Suprapubic skin (tissue), 4 donors: ENCODE results near the gene MFSD11.
"Not testable (repeated sequence)": the region's sequence is repeated elsewhere in the genome, so short reads cannot be mapped to it uniquely, and the experiment has no call there.

Experiments used
- EP300 ChIP-seq: sonication (generic); formaldehyde crosslinking; IDR thresholded peaks from one replicate; pipeline ENCODE4 v1.6.1; 2017; ENCODE audit warnings: antibody characterized with exemption
- POLR2A ChIP-seq, 2 donors: fragments of 450-650 bp; IDR thresholded peaks; one replicate each; pipeline ENCODE4 v1.6.1; 2017; ENCODE audit warnings: antibody characterized with exemption in 2 of 2, mild to moderate bottlenecking in 2 of 2, moderate library complexity in 2 of 2
- POLR2AphosphoS5 ChIP-seq, 3 donors: sonication (generic); formaldehyde crosslinking; IDR thresholded peaks; one replicate each; pipeline ENCODE4 v1.6.1; 2017; ENCODE audit warnings: antibody characterized with exemption in 3 of 3
- TF ChIP-seq, protein P1 (sequence below), 2 donors: fragments of 200-600 bp in 1 of 2; fragments of 450-650 bp in 1 of 2; sonication (generic) in 1 of 2; IDR thresholded peaks; one replicate each; pipeline ENCODE4 v1.5.1; 2016 to 2019; ENCODE audit warnings: antibody characterized with exemption in 2 of 2, mild to moderate bottlenecking in 1 of 2, moderate library complexity in 1 of 2

DNA sequence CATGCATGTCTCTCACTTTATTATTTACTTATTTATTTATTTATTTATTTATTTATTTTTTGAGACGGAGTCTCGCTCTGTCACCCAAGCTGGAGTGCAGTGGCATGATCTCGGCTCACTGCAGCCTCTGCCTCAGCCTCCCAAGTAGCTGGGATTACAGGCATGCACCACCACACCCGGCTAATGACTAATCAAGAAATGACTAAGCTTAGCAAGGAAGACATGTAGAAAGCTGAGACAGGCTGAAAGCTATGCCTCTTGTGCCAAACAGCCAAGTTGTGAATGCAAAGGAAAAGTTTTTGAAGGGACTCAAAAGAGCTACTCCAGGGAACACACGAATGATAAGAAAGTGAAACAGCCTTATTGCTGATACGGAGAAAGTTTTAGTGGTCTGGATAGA is 7.9 kb downstream of the MFSD11 start:
- TF ChIP-seq, protein P1, sequence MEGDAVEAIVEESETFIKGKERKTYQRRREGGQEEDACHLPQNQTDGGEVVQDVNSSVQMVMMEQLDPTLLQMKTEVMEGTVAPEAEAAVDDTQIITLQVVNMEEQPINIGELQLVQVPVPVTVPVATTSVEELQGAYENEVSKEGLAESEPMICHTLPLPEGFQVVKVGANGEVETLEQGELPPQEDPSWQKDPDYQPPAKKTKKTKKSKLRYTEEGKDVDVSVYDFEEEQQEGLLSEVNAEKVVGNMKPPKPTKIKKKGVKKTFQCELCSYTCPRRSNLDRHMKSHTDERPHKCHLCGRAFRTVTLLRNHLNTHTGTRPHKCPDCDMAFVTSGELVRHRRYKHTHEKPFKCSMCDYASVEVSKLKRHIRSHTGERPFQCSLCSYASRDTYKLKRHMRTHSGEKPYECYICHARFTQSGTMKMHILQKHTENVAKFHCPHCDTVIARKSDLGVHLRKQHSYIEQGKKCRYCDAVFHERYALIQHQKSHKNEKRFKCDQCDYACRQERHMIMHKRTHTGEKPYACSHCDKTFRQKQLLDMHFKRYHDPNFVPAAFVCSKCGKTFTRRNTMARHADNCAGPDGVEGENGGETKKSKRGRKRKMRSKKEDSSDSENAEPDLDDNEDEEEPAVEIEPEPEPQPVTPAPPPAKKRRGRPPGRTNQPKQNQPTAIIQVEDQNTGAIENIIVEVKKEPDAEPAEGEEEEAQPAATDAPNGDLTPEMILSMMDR (IDR thresholded peaks at IDR 0.05) = not testable (repeated sequence)
- TF ChIP-seq POLR2A (IDR thresholded peaks at IDR 0.05); POLR2AphosphoS5 (IDR thresholded peaks at IDR 0.05); EP300: not testable (repeated sequence)
